ENCODE measurements around the gene TMEM63A. TPM values are rescaled to one million over a fixed set of nuclear protein-coding genes. Genes with fewer than 3 reads are reported as not detected.

The TMEM63A gene
- total and polyA plus RNA-seq, 10 of the 15 experiments (the other 5 are each of a cell fraction or from before 2014, with no cell fraction given): 1.3 to 33.5 (median 15.2) TPM

- Histone ChIP-seq H3K27ac (ENCODE audit: control insufficient read depth, insufficient read depth) (no peak overlapping the region), H3K9ac (ENCODE audit: control insufficient read depth, insufficient read depth, low read length) (no peak overlapping the region), H3K4me1 (ENCODE audit: control insufficient read depth, insufficient read depth, low read length) (no peaks in the 10 kb centered on the region), H3K9me3 (replicated peaks; ENCODE audit: control insufficient read depth, insufficient read depth, low read length) (no peaks in the 10 kb centered on the region), H3K27me3 (replicated peaks in 1 of 2; ENCODE audit: control insufficient read depth in 2 of 2, insufficient read depth in 2 of 2, low read length in 1 of 2) (no peaks in the 10 kb centered on the region), H2AFZ (ENCODE audit: control insufficient read depth, low read depth, low read length) (no peak overlapping the region), H3K4me3 (no peak overlapping the region), H3K4me2 (ENCODE audit: control insufficient read depth, insufficient read depth) (no peak overlapping the region), H3K79me2 (ENCODE audit: control insufficient read depth, insufficient read depth, low read length) (no peaks in the 10 kb centered on the region), H3K36me3 (ENCODE audit: control insufficient read depth in 2 of 2, insufficient read depth in 2 of 2, low read length in 1 of 2) (no peaks in the 10 kb centered on the region), H4K20me1 (ENCODE audit: control insufficient read depth, insufficient read depth) (no peaks in the 10 kb centered on the region)
- ChIA-PET CTCF (interaction anchor here (0.6 kb wide), 1 partner anchor 16 kb away, joined by 3 read pairs; no protein-coding TSS in a partner anchor), RAD21 (ENCODE audit: unreplicated experiment) (no interaction called here), POLR2A (no interaction called here), SMC1A (ENCODE audit: uncharacterized antibody, unreplicated experiment) (no interaction called here)
- FAIRE-seq: no peak
- no peak for DNase-seq (ENCODE audit: low read depth, low spot score)
- 56% methylated on average over 12 of the region's 12 CpGs for WGBS (ENCODE audit: insufficient coverage, insufficient replicate concordance, low lambda C conversion rate, missing lambda C conversion rate)
- BruUV-seq (replicated peaks): no TSS peak
- in situ Hi-C loops (cut with MboI) (no loop called here), intact Hi-C loops (cut with micrococcal nuclease; ENCODE audit: unreplicated experiment) (no loop called here)
- ATAC-seq: no peak
- TF ChIP-seq ESRRA (IDR thresholded peaks at IDR 0.05; ENCODE audit: low read length) (no peak), SMC3 (IDR thresholded peaks at IDR 0.05; ENCODE audit: borderline replicate concordance, low read length) (no peak), SIN3A (IDR thresholded peaks at IDR 0.05; ENCODE audit: low read depth, low read length) (no peak), SIX5 (IDR thresholded peaks at IDR 0.05; ENCODE audit: low read depth, low read length, severe bottlenecking) (no peak), EGR1 (IDR thresholded peaks at IDR 0.05; ENCODE audit: borderline replicate concordance in 1 of 2, low read depth in 2 of 2, low read length in 2 of 2) (no peak), BCL11A (IDR thresholded peaks at IDR 0.05; ENCODE audit: low read depth, low read length) (no peak), MEF2B (IDR thresholded peaks at IDR 0.05; ENCODE audit: partially characterized antibody, poor library complexity, severe bottlenecking) (no peak), BRCA1 (IDR thresholded peaks at IDR 0.05; ENCODE audit: low read depth, low read length) (no peak), ASH2L (IDR thresholded peaks at IDR 0.05; ENCODE audit: borderline replicate concordance, low read depth) (no peak), ZNF274 (IDR thresholded peaks at IDR 0.05; ENCODE audit: insufficient read depth, insufficient read length) (no peak), RELA (IDR thresholded peaks at IDR 0.05; ENCODE audit: borderline replicate concordance, partially characterized antibody) (no peak), ZBED1 (IDR thresholded peaks at IDR 0.05; ENCODE audit: borderline replicate concordance) (no peak), MEF2A (IDR thresholded peaks at IDR 0.05; ENCODE audit: insufficient read depth, low read depth, low read length) (no peak), E4F1 (IDR thresholded peaks at IDR 0.05; ENCODE audit: borderline replicate concordance, partially characterized antibody) (no peak)
These were observed 57.6 kb downstream of the TMEM63A start for GRCh38 chr1:225824533-225824941.
